ENCODE results near the gene ASIP. TPM values are rescaled to one million over a fixed set of nuclear protein-coding genes. Genes with fewer than 3 reads are reported as not detected.

The ASIP gene
- total and polyA plus RNA-seq, 2 experiments from 2014 or later: not detected

- Mint-ChIP-seq H3K27ac (no peak overlapping the region), H3K4me1 (peaks cover 7% of the 10 kb centered on the region; the same call in 2 of the 3 replicates), H3K36me3 (ENCODE audit: low read depth) (no peaks in the 10 kb centered on the region), H3K27me3 (ENCODE audit: insufficient read depth, low read depth, poor library complexity) (no peaks in the 10 kb centered on the region), H3K4me3 (no peak overlapping the region), H3K9me3 (peaks cover 6% of the 10 kb centered on the region)
- ATAC-seq: no peak
- Histone ChIP-seq H3K79me2 (replicated peaks; ENCODE audit: insufficient read depth) (no peaks in the 10 kb centered on the region), H3K27ac (ENCODE audit: low read depth) (no peak overlapping the region), H2AFZ (no peak overlapping the region), H3K36me3 (ENCODE audit: insufficient read depth) (no peaks in the 10 kb centered on the region), H3K4me1 (ENCODE audit: insufficient read depth) (0 out of 2 replicates have a peak, but pooled peaks cover 10% of the 10 kb centered on the region), H3K4me3 (no peak overlapping the region), H3K9me2 (ENCODE audit: insufficient read depth) (no peaks in the 10 kb centered on the region), H3K4me2 (no peak overlapping the region), H3K27me3 (ENCODE audit: insufficient read depth) (no peaks in the 10 kb centered on the region), H4K20me1 (replicated peaks; ENCODE audit: insufficient read depth) (no peaks in the 10 kb centered on the region), H3F3A (replicated peaks; ENCODE audit: low read depth) (no peaks in the 10 kb centered on the region)
- TF ChIP-seq ZNF331 (CRISPR knock-in tag; IDR thresholded peaks at IDR 0.05; ENCODE audit: low read depth) (no peak), POLR2AphosphoS5 (IDR thresholded peaks at IDR 0.05; ENCODE audit: low read depth) (no peak), REST (IDR thresholded peaks at IDR 0.05; ENCODE audit: unreplicated experiment) (no peak), EZH2phosphoT487 (IDR thresholded peaks at IDR 0.05; ENCODE audit: unreplicated experiment) (no peak), JUNB (IDR thresholded peaks at IDR 0.05; ENCODE audit: unreplicated experiment) (no peak), ETS1 (IDR thresholded peaks at IDR 0.05) (no peak), ZNF114 (CRISPR knock-in tag; IDR thresholded peaks at IDR 0.05) (no peak), NANOG (IDR thresholded peaks at IDR 0.05; ENCODE audit: borderline replicate concordance) (no peak), CREB1 (CRISPR knock-in tag; IDR thresholded peaks at IDR 0.05; ENCODE audit: low read depth) (no peak), CTCF (conservative IDR thresholded peaks at IDR 0.05; ENCODE audit: low read depth in 2 of 2) (no peak), EZH2 (IDR thresholded peaks at IDR 0.05; ENCODE audit: low read depth, unreplicated experiment) (no peak), STAT1 (IDR thresholded peaks at IDR 0.05; ENCODE audit: unreplicated experiment) (no peak), ZNF462 (CRISPR knock-in tag; IDR thresholded peaks at IDR 0.05) (no peak)
- DNase-seq (ENCODE audit: low spot score): no peak
These were observed 3.3 kb upstream of the ASIP start for GRCh38 chr20:34237942-34238341.

Data from GM23338 (cell line).